Natural killer cell treated with Interleukin-12 subunit alpha and Interleukin-12 subunit beta and Interleukin-15 and Interleukin-18, amount 100 ng/mL, for 72 hours (primary cell): ENCODE measurements around the gene CCDC146. TPM values are rescaled to one million over a fixed set of nuclear protein-coding genes. Genes with fewer than 3 reads are reported as not detected.
A peak's percentile ranks its signal among the peaks of the same experiment; 100 is the strongest.
"Not testable (repeated sequence)": the region's sequence is repeated elsewhere in the genome, so short reads cannot be mapped to it uniquely, and the experiment has no call there.

Experiments used
- ATAC-seq, 2 donors: fragments of 150-1000 bp; cut with Tn5 transposase in 1 of 2; sonication (Bioruptor Pico), chemical (Tn5 transposase) in 1 of 2; 2 replicates each; pipeline ENCODE4 v1.10.0; 2021
- DNase-seq: peaks from one replicate; pipeline ENCODE4 v3.0.0; 2022; ENCODE audit warnings: low spot score
- H3K27ac Mint-ChIP-seq, 2 donors: 1 replicate in 1 of 2; 2 replicates in 1 of 2; pipeline ENCODE4 v1.8.0; 2022; ENCODE audit warnings: mixed read lengths in 2 of 2, mild to moderate bottlenecking in 1 of 2, moderate library complexity in 1 of 2
- H3K27me3 Mint-ChIP-seq, 2 donors: 1 replicate in 1 of 2; 2 replicates in 1 of 2; pipeline ENCODE4 v1.8.0; 2022; ENCODE audit warnings: mixed read lengths in 2 of 2
- H3K36me3 Mint-ChIP-seq: one replicate; pipeline ENCODE4 v1.8.0; 2022; ENCODE audit warnings: mixed read lengths
- H3K4me1 Mint-ChIP-seq, 2 donors: 1 replicate in 1 of 2; 2 replicates in 1 of 2; pipeline ENCODE4 v1.8.0; 2022; ENCODE audit warnings: low read depth in 2 of 2, mixed read lengths in 2 of 2, mild to moderate bottlenecking in 1 of 2
- H3K4me3 Mint-ChIP-seq: one replicate; pipeline ENCODE4 v1.8.0; 2022; ENCODE audit warnings: mixed read lengths
- H3K9me3 Mint-ChIP-seq: 2 replicates; pipeline ENCODE4 v1.8.0; 2022; ENCODE audit warnings: mixed read lengths
- total RNA-seq, 2 donors: library from RNA; stranded (reverse); gene quantifications; one replicate each; pipeline ENCODE4 v1.2.3, GENCODE V29; 2022

CCDC146 gene
- total RNA-seq, 2 donors from 2014 or later: 3.2 to 3.4 TPM

GRCh38 chr7:77199013-77199966 lies 76.9 kb downstream of the CCDC146 start, which contains the start of gene FGL2:
TSS of gene FGL2 (minus strand) at chr7:77199819. CDS start at chr7:77199793, 26 bp downstream.
- Mint-ChIP-seq H3K4me3 (peak within 1 kb of the TSS; percentile 92), H3K4me1 (peaks cover 41 to 47% of the 10 kb centered on the region in 2 donors), H3K9me3 (no peaks in the 10 kb centered on the region), H3K27me3 (no peaks in the 10 kb centered on the region), H3K36me3 (no peaks in the 10 kb centered on the region), H3K27ac (peak within 1 kb of the TSS; percentile 80 to 97)
- no peak for DNase-seq
- ATAC-seq: peak; percentile 62

GRCh38 chr7:77200542-77200941 lies 78.1 kb downstream of the CCDC146 start:
- H3K9me3 Mint-ChIP-seq: no peaks in the 10 kb centered on the region
- no peaks in the 10 kb centered on the region for H3K27me3 Mint-ChIP-seq
- H3K4me1 Mint-ChIP-seq: peaks cover 41 to 47% of the 10 kb centered on the region in 2 donors
- peak overlapping the region; percentile 92 for H3K4me3 Mint-ChIP-seq
- H3K27ac Mint-ChIP-seq: peak overlapping the region; percentile 80 to 97
- DNase-seq: no peak
- H3K36me3 Mint-ChIP-seq: no peaks in the 10 kb centered on the region
- no peak for ATAC-seq

- no peaks in the 10 kb centered on the region for H3K9me3 Mint-ChIP-seq
- ATAC-seq: peak; percentile 88 to 96
- no peaks in the 10 kb centered on the region for H3K36me3 Mint-ChIP-seq
- no peak for DNase-seq
- H3K27ac Mint-ChIP-seq: peak overlapping the region; percentile 23 to 64
- H3K27me3 Mint-ChIP-seq: no peaks in the 10 kb centered on the region
- H3K4me3 Mint-ChIP-seq: peak overlapping the region; percentile 3
- peaks cover 31 to 35% of the 10 kb centered on the region in 2 donors for H3K4me1 Mint-ChIP-seq
Measured at GRCh38 chr7:77202481-77202976, 80.1 kb downstream of the CCDC146 start.

GRCh38 chr7:77205706-77206105 lies 83.3 kb downstream of the CCDC146 start:
- Mint-ChIP-seq H3K36me3 (peaks cover 15% of the 10 kb centered on the region), H3K27ac (no peak overlapping the region), H3K4me3 (no peak overlapping the region), H3K4me1 (peaks cover 12% of the 10 kb centered on the region in 2 donors), H3K9me3 (peaks cover 9% of the 10 kb centered on the region), H3K27me3 (no peaks in the 10 kb centered on the region)
- no peak for DNase-seq
- no peak for ATAC-seq

- Mint-ChIP-seq H3K4me1 (no peaks in the 10 kb centered on the region), H3K4me3 (no peak overlapping the region)
- ATAC-seq: no peak
Measured at GRCh38 chr7:77208416-77208815, 86.0 kb downstream of the CCDC146 start.

GRCh38 chr7:77209479-77210139 lies 87.2 kb downstream of the CCDC146 start:
- Mint-ChIP-seq H3K27ac (no peak overlapping the region), H3K27me3 (no peaks in the 10 kb centered on the region), H3K9me3 (peaks cover 9% of the 10 kb centered on the region), H3K4me1 (no peaks in the 10 kb centered on the region), H3K4me3 (no peak overlapping the region), H3K36me3 (peaks cover 15% of the 10 kb centered on the region)
- ATAC-seq (no peak), DNase-seq (no peak)

More at GRCh38 chr7:77208416-77208815, 86.0 kb downstream of the CCDC146 start:
- H3K27me3 Mint-ChIP-seq: no peaks in the 10 kb centered on the region
- H3K36me3 Mint-ChIP-seq: peaks cover 15% of the 10 kb centered on the region
- H3K27ac Mint-ChIP-seq: no peak overlapping the region
- DNase-seq: no peak
- peaks cover 9% of the 10 kb centered on the region for H3K9me3 Mint-ChIP-seq

GRCh38 chr7:77216181-77216845 lies 93.9 kb downstream of the CCDC146 start:
- Mint-ChIP-seq H3K36me3 (peaks cover 6% of the 10 kb centered on the region), H3K27me3 (no peaks in the 10 kb centered on the region), H3K9me3 (peaks cover 5% of the 10 kb centered on the region), H3K4me3 (no peak overlapping the region), H3K4me1 (no peaks in the 10 kb centered on the region), H3K27ac (no peak overlapping the region)
- ATAC-seq (no peak), DNase-seq (no peak)

GRCh38 chr7:77217474-77218185 lies 95.2 kb downstream of the CCDC146 start:
- ATAC-seq (no peak), DNase-seq (no peak)
- Mint-ChIP-seq H3K36me3 (peaks cover 6% of the 10 kb centered on the region), H3K4me3 (no peak overlapping the region), H3K27ac (no peak overlapping the region), H3K9me3 (peaks cover 5% of the 10 kb centered on the region), H3K4me1 (no peaks in the 10 kb centered on the region), H3K27me3 (no peaks in the 10 kb centered on the region)

GRCh38 chr7:77219701-77220331 lies 97.4 kb downstream of the CCDC146 start:
- H3K4me1 Mint-ChIP-seq: peaks cover 7 to 12% of the 10 kb centered on the region in 2 donors
- H3K27ac Mint-ChIP-seq, ATAC-seq, H3K4me3 Mint-ChIP-seq, H3K27me3 Mint-ChIP-seq, H3K9me3 Mint-ChIP-seq, H3K36me3 Mint-ChIP-seq, DNase-seq: not testable (repeated sequence)

- Mint-ChIP-seq H3K4me3 (no peak overlapping the region), H3K27ac (no peak overlapping the region), H3K27me3 (no peaks in the 10 kb centered on the region), H3K36me3 (peaks cover 6% of the 10 kb centered on the region), H3K9me3 (peaks cover 5% of the 10 kb centered on the region), H3K4me1 (peaks cover 7 to 12% of the 10 kb centered on the region in 2 donors)
- ATAC-seq (no peak), DNase-seq (no peak)
Measured at GRCh38 chr7:77222065-77222464, 99.7 kb downstream of the CCDC146 start.

GRCh38 chr7:77222819-77223218 lies 100.4 kb downstream of the CCDC146 start:
- H3K9me3 Mint-ChIP-seq: peaks cover 5% of the 10 kb centered on the region
- no peak for ATAC-seq
- peaks cover 7 to 12% of the 10 kb centered on the region in 2 donors for H3K4me1 Mint-ChIP-seq
- no peak overlapping the region for H3K4me3 Mint-ChIP-seq
- no peaks in the 10 kb centered on the region for H3K27me3 Mint-ChIP-seq
- peaks cover 6% of the 10 kb centered on the region for H3K36me3 Mint-ChIP-seq
- no peak for DNase-seq
- H3K27ac Mint-ChIP-seq: no peak overlapping the region

- DNase-seq (no peak), ATAC-seq (no peak)
- no peaks in the 10 kb centered on the region for H3K27me3 Mint-ChIP-seq
- H3K9me3 Mint-ChIP-seq: peaks cover 5% of the 10 kb centered on the region
- H3K4me1 Mint-ChIP-seq: peaks cover 7 to 12% of the 10 kb centered on the region in 2 donors
- no peak overlapping the region for H3K4me3 Mint-ChIP-seq
- no peak overlapping the region for H3K27ac Mint-ChIP-seq
- H3K36me3 Mint-ChIP-seq: peaks cover 6% of the 10 kb centered on the region
Measured at GRCh38 chr7:77223261-77223660, 100.8 kb downstream of the CCDC146 start.
